Fibroblast of mammary gland (primary cell): ENCODE results near the gene FYN.
A peak's percentile ranks its signal among the peaks of the same experiment; 100 is the strongest.

Experiments
- DNase-seq: peaks from one replicate; pipeline ENCODE4 v3.0.0-alpha.2; 2010; ENCODE audit warnings: low read depth
- H3K4me3 ChIP-seq: 2 replicates; pipeline ENCODE4 v1.5.1; 2011; ENCODE audit warnings: low read depth, mild to moderate bottlenecking, low read length, moderate library complexity; ENCODE audit not compliant: control insufficient read depth
- TF ChIP-seq, protein P1 (sequence below): conservative IDR thresholded peaks from 2 replicates; pipeline ENCODE4 v1.5.1; 2011; ENCODE audit warnings: low read depth, low read length, inconsistent platforms; ENCODE audit not compliant: control insufficient read depth, insufficient read depth

FYN gene

GRCh38 chr6:111806165-111806547 is 67.1 kb downstream of the FYN start:
- TF ChIP-seq, protein P1, sequence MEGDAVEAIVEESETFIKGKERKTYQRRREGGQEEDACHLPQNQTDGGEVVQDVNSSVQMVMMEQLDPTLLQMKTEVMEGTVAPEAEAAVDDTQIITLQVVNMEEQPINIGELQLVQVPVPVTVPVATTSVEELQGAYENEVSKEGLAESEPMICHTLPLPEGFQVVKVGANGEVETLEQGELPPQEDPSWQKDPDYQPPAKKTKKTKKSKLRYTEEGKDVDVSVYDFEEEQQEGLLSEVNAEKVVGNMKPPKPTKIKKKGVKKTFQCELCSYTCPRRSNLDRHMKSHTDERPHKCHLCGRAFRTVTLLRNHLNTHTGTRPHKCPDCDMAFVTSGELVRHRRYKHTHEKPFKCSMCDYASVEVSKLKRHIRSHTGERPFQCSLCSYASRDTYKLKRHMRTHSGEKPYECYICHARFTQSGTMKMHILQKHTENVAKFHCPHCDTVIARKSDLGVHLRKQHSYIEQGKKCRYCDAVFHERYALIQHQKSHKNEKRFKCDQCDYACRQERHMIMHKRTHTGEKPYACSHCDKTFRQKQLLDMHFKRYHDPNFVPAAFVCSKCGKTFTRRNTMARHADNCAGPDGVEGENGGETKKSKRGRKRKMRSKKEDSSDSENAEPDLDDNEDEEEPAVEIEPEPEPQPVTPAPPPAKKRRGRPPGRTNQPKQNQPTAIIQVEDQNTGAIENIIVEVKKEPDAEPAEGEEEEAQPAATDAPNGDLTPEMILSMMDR, result no peak
- peak; percentile 35 for DNase-seq
- H3K4me3 ChIP-seq, result no peak overlapping the region

DNA sequence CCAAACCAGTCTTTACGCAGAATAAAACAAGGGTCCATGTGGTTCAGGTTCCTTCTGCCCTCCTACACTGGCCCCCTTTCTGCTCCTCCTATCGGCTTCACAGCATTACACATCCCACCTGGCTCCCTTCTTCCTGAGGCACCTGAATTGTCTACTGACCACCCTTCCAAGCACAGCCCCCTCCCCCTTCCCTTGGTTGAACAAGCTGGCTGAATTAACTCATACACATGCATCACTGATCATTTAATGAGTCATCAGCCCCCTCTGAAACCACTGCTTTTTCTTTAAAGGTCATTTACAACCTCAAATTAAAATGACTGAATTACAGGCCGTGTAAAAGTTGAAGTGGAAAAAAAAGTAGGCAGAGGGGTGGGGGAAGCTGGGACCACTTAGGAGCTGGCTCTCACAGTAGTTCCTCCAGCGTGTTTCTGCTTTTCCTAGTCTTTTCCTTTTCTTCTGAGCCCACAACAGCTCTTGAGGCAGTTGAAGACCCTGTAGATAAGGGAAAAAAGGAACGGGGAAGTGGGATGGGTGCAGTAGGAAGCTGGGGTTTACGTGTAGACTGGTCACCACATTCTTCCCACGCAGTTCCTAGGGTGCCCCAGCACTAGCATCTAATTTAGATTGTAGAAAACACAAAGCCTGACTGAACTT is 67.6 kb downstream of the FYN start:
- DNase-seq, result peak; percentile 85
- no peak overlapping the region for H3K4me3 ChIP-seq
- TF ChIP-seq, protein P1, result no peak

DNA sequence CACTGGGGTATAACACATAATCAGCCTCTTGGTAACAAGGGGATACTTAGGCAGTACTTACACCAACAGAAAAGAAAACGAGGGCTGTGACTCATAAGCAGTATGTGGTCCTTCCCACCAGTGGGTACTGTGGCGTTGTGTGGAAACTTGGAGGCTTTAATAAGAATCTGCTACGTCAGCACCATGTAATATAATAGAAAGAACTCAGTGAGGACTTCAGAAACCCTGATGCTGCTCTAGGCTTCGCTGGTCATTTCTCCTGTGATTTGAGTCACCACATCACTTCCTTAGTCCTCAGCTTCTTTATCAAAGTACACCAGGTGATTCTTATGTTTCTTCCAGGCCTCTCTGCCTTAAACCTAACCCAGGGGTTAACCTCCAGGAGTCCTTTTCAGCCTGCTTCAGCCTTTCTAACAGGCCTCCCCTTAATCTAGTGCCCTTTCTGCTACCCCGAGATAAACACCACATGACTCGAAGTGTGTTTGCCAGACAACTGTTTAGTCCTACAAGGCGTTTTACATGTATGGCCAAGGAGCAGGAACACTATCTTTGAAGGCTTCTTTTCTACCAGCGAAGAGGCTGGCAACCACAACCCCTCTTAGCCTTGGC is 68.5 kb downstream of the FYN start:
- DNase-seq, result peak; percentile 78
- TF ChIP-seq, protein P1, result peak; percentile 11
- H3K4me3 ChIP-seq, result no peak overlapping the region

DNA sequence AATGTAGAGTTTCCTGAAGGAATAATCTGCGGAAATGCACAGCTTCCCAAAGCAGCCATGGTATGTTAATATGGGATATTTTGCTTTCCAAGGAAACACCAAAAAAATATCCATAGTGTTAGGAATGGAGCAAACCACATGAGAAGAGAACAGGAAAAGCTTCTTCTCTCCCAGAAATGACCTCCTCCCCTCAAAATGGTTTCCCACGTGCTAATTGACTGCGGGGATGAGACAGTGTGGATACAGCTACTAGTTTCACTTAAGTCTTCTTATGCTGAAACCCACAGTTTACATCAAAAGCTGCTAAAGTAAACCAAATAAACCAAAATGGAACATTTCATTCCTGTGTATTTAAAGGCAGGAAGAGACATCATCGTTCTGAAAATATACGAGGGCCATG is 69.4 kb downstream of the FYN start:
- TF ChIP-seq, protein P1, result no peak
- no peak overlapping the region for H3K4me3 ChIP-seq
- DNase-seq, result no peak

- no peak for DNase-seq
- TF ChIP-seq, protein P1, result no peak
- no peak overlapping the region for H3K4me3 ChIP-seq
Measured at GRCh38 chr6:111803371-111803770, 69.9 kb downstream of the FYN start.

GRCh38 chr6:111802720-111803330 is 70.4 kb downstream of the FYN start:
- no peak overlapping the region for H3K4me3 ChIP-seq
- TF ChIP-seq, protein P1, result no peak
- no peak for DNase-seq

DNA sequence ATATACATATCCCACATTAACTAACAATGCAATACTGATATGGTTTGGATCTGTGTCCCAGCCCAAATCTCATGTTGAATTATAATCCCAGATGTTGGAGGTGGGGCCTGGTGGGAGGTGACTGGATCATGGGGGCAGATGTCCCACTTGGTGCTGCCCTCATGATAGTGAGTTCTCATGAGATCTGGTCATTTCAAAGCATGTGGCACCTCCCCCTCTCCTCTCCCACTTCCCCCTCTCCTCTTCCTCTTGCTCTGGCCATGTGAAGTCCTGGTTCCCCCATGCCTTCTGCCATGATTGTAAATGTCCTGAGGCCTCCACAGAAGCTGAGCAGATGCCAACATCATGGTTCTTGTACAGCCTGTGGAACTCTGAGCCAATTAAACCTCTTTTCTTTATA is 71.2 kb downstream of the FYN start:
- H3K4me3 ChIP-seq, result no peak overlapping the region
- TF ChIP-seq, protein P1, result no peak
- DNase-seq, result no peak
